ENCODE measurements around the gene TENT4A.

Gene TENT4A

GRCh38 chr5:6744841-6745705 is 31.8 kb downstream of the TENT4A start:
- TF ChIP-seq CTCF (IDR thresholded peaks at IDR 0.05): no peak

GRCh38 chr5:6745706-6746222 is 32.5 kb downstream of the TENT4A start:
- TF ChIP-seq CTCF (IDR thresholded peaks at IDR 0.05): peak; percentile 77

- TF ChIP-seq CTCF (IDR thresholded peaks at IDR 0.05): no peak
Measured at GRCh38 chr5:6746244-6746643, 33.0 kb downstream of the TENT4A start.

GRCh38 chr5:6747103-6747502 is 33.9 kb downstream of the TENT4A start:
- TF ChIP-seq CTCF (IDR thresholded peaks at IDR 0.05): no peak

GRCh38 chr5:6748142-6748541 is 34.9 kb downstream of the TENT4A start:
- TF ChIP-seq CTCF (IDR thresholded peaks at IDR 0.05): no peak

GRCh38 chr5:6749026-6749716 is 35.9 kb downstream of the TENT4A start:
- no peak for TF ChIP-seq CTCF (IDR thresholded peaks at IDR 0.05)

- no peak for TF ChIP-seq CTCF (IDR thresholded peaks at IDR 0.05)
Measured at GRCh38 chr5:6750142-6750840, 37.1 kb downstream of the TENT4A start.

Measured in LNCAP (cell line).